ENCODE results near the gene KCNJ10. TPM values are rescaled to one million over a fixed set of nuclear protein-coding genes. Genes with fewer than 3 reads are reported as not detected.

Gene KCNJ10
- total and polyA plus RNA-seq, 2 of the 13 experiments (the other 11 are each of a cell fraction or from before 2014, with no cell fraction given) = 4.4 to 10.3 TPM

GRCh38 chr1:159962176-159962575 lies 107.8 kb downstream of the KCNJ10 start:
- Histone ChIP-seq H3K36me3 (replicated peaks in 1 of 2; ENCODE audit: control insufficient read depth in 1 of 2, insufficient read depth in 2 of 2, low read length in 2 of 2) (no peaks in the 10 kb centered on the region), H3K79me2 (ENCODE audit: insufficient read depth, low read length) (no peaks in the 10 kb centered on the region), H3K9ac (ENCODE audit: insufficient read depth, low read depth, low read length) (no peak overlapping the region), H2AFZ (ENCODE audit: low read length) (no peak overlapping the region), H3K4me3 (replicated peaks in 1 of 3; ENCODE audit: insufficient read depth in 1 of 3, low read depth in 2 of 3, low read length in 3 of 3) (no peak overlapping the region), H4K20me1 (ENCODE audit: insufficient read depth, low read length) (no peaks in the 10 kb centered on the region), H3K4me1 (ENCODE audit: insufficient read depth, low read length) (no peaks in the 10 kb centered on the region), H3K27ac (ENCODE audit: extremely low read length, insufficient read depth, low read length) (no peak overlapping the region), H3K9me3 (ENCODE audit: low read length) (no peaks in the 10 kb centered on the region), H3K4me2 (ENCODE audit: low read depth, low read length) (no peak overlapping the region), H3K27me3 (ENCODE audit: control insufficient read depth in 1 of 2, insufficient read depth in 2 of 2, low read length in 2 of 2) (peaks cover 0 to 25% of the 10 kb centered on the region in 2 experiments; a peak in 3 of 5 replicates)
- ATAC-seq = no peak
- 68% methylated on average over 11 of the region's 11 CpGs for WGBS (ENCODE audit: low lambda C conversion rate)
- intact Hi-C loops (cut with micrococcal nuclease; ENCODE audit: unreplicated experiment) (no loop called here), in situ Hi-C loops (cut with HindIII; ENCODE audit: extremely low pct_ligation_motif_present, low pct_unique_long_range_greater_than_20kb) (no loop called here)
- BruUV-seq (replicated peaks) = no TSS peak
- ChIA-PET POLR2A (no interaction called here), CTCF (ENCODE audit: low intra/inter-chr PET ratio, low total read pairs) (no interaction called here)
- no peak for DNase-seq (ENCODE audit: low spot score)
- FAIRE-seq = no peak
- TF ChIP-seq ZFP82 (CRISPR knock-in tag; IDR thresholded peaks at IDR 0.05; ENCODE audit: borderline replicate concordance) (no peak), SMAD9 (CRISPR knock-in tag; IDR thresholded peaks at IDR 0.05) (no peak), ZNF407 (CRISPR knock-in tag; IDR thresholded peaks at IDR 0.05; ENCODE audit: not compliant biosample characterization) (no peak), AKNA (CRISPR knock-in tag; IDR thresholded peaks at IDR 0.05; ENCODE audit: borderline replicate concordance) (no peak), CTCF (CRISPR knock-in tag; IDR thresholded peaks at IDR 0.05) (no peak), ZNF337 (CRISPR knock-in tag; IDR thresholded peaks at IDR 0.05; ENCODE audit: borderline replicate concordance, low read depth) (no peak), ZNF253 (CRISPR knock-in tag; IDR thresholded peaks at IDR 0.05; ENCODE audit: borderline replicate concordance) (no peak), ZNF232 (CRISPR knock-in tag; IDR thresholded peaks at IDR 0.05; ENCODE audit: borderline replicate concordance) (no peak), ZSCAN12 (CRISPR knock-in tag; IDR thresholded peaks at IDR 0.05) (no peak)

All from HepG2 (cell line).